ENCODE results near the gene GCSH.

The GCSH gene

DNA sequence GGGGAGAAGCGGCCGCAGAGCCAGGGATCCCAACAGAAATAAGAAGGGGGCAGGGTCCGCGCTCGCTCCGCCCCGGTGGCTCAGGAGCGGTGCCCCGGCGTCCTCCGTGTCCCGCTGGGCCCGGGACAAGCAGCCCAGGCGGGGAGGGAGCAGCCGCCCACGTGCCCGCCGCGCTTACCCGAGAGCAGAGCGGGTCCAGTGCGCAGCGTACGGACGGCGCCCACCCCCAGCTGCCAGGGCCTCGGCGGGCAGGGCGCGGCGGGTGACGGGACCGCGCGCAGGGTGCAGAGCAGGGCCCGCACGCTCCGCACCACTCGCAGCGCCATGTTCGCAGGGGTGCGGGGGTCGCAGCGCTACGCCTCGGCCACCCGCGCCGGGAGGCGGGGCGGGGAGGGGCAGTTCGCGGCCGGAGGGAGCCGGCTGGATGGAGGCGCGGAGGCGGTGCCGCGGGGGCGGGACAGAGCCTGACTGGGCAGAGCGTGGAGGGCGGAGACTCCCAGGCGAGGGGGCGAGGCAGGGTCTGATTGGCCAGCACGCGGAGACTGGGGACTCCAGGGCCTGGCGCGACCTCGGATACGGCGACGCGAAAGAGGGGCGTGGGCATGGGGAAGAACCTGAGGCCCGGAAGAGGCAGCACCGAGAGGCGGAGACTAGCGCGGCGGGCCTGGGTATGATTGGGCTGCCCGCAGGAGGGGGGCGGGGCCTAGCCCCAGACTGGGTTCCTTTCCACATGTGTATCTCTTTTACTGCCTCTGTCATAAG is at the start of gene GCSH:
Gene GCSH (minus strand): TSS at position 443 of the 762 bp plus-strand sequence. CDS start 117 bp downstream, at position 326.
- Histone ChIP-seq H3K27me3 (ENCODE audit: control insufficient read depth in 1 of 2, insufficient read depth in 2 of 2, low read length in 2 of 2) (no peaks in the 10 kb centered on the region), H3K4me3 (ENCODE audit: low read depth in 1 of 2, low read length in 2 of 2) (peak within 1 kb of the TSS; percentile 63 to 65), H3K9ac (ENCODE audit: low read length) (no peak within 1 kb of the TSS), H3K9me3 (ENCODE audit: low read length) (no peaks in the 10 kb centered on the region), H3K27ac (ENCODE audit: low read depth, low read length) (peak within 1 kb of the TSS; percentile 73), H3K4me1 (ENCODE audit: insufficient read depth, low read length) (peaks cover 8% of the 10 kb centered on the region), H3K36me3 (ENCODE audit: insufficient read depth, low read length) (no peaks in the 10 kb centered on the region)

GRCh38 chr16:81143921-81144471 is 47.8 kb upstream of the GCSH start:
- Histone ChIP-seq H3K27me3 (ENCODE audit: control insufficient read depth in 1 of 2, insufficient read depth in 2 of 2, low read length in 2 of 2) (no peaks in the 10 kb centered on the region), H3K27ac (ENCODE audit: low read depth, low read length) (no peak overlapping the region), H3K4me1 (ENCODE audit: insufficient read depth, low read length) (no peaks in the 10 kb centered on the region), H3K4me3 (ENCODE audit: low read depth in 1 of 2, low read length in 2 of 2) (no peak overlapping the region), H3K9ac (ENCODE audit: low read length) (no peak overlapping the region), H3K36me3 (ENCODE audit: insufficient read depth, low read length) (no peaks in the 10 kb centered on the region), H3K9me3 (ENCODE audit: low read length) (no peaks in the 10 kb centered on the region)

- no peak overlapping the region for H3K27ac ChIP-seq (ENCODE audit: low read depth, low read length)
- no peaks in the 10 kb centered on the region for H3K36me3 ChIP-seq (ENCODE audit: insufficient read depth, low read length)
- H3K4me1 ChIP-seq (ENCODE audit: insufficient read depth, low read length): no peaks in the 10 kb centered on the region
- no peak overlapping the region for H3K9ac ChIP-seq (ENCODE audit: low read length)
- no peaks in the 10 kb centered on the region for H3K9me3 ChIP-seq (ENCODE audit: low read length)
- H3K27me3 ChIP-seq (ENCODE audit: control insufficient read depth in 1 of 2, insufficient read depth in 2 of 2, low read length in 2 of 2): no peaks in the 10 kb centered on the region
- H3K4me3 ChIP-seq (ENCODE audit: low read depth in 1 of 2, low read length in 2 of 2): no peak overlapping the region
Measured at GRCh38 chr16:81142864-81143263, 46.7 kb upstream of the GCSH start.

GRCh38 chr16:81140930-81141780 is 45.0 kb upstream of the GCSH start:
- Histone ChIP-seq H3K9me3 (ENCODE audit: low read length) (no peaks in the 10 kb centered on the region), H3K4me3 (ENCODE audit: low read depth in 1 of 2, low read length in 2 of 2) (no peak overlapping the region), H3K9ac (ENCODE audit: low read length) (no peak overlapping the region), H3K4me1 (ENCODE audit: insufficient read depth, low read length) (peaks cover 5% of the 10 kb centered on the region), H3K27ac (ENCODE audit: low read depth, low read length) (no peak overlapping the region), H3K27me3 (ENCODE audit: control insufficient read depth in 1 of 2, insufficient read depth in 2 of 2, low read length in 2 of 2) (no peaks in the 10 kb centered on the region), H3K36me3 (ENCODE audit: insufficient read depth, low read length) (no peaks in the 10 kb centered on the region)

DNA sequence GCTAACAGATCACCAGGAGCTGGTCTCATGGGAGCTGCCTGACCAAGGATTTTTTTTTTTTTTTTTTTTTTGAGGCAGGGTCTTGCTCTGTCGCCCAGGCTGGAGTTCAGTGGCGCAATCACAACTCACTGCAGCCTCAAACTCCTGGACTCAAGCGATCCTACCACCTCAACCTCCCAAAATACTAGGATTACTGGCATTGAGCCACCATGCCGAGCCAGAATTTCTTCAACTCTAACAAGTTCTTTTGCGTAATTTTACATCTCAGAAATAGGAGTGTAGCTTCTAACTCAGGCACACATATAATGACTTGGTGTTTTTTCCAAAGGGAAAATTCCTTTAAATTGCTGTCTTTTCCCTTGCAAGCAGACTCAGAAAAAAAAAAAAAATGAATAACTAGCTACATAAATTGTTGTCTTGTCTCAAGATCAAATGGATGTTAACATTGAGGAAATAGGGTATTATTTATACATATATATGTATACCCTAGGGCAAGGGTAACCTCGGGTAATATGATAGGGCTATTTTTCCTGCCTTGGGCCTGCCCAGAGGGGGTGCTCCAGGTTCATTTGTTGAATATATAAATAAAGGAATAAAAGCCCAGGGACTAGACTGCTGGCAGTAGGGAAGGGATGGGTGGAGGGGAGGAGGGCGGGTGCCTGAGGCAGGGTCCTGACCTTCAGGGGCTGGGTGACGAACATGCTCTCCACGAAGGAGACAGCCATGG is 42.8 kb upstream of the GCSH start:
- no peak overlapping the region for H3K9ac ChIP-seq (ENCODE audit: low read length)
- no peaks in the 10 kb centered on the region for H3K27me3 ChIP-seq (ENCODE audit: control insufficient read depth in 1 of 2, insufficient read depth in 2 of 2, low read length in 2 of 2)
- H3K27ac ChIP-seq (ENCODE audit: low read depth, low read length): no peak overlapping the region
- H3K36me3 ChIP-seq (ENCODE audit: insufficient read depth, low read length): no peaks in the 10 kb centered on the region
- H3K4me3 ChIP-seq (ENCODE audit: low read depth in 1 of 2, low read length in 2 of 2): no peak overlapping the region
- no peaks in the 10 kb centered on the region for H3K9me3 ChIP-seq (ENCODE audit: low read length)
- peaks cover 5% of the 10 kb centered on the region for H3K4me1 ChIP-seq (ENCODE audit: insufficient read depth, low read length)

GRCh38 chr16:81137754-81138153 is 41.6 kb upstream of the GCSH start:
- Histone ChIP-seq H3K36me3 (ENCODE audit: insufficient read depth, low read length) (no peaks in the 10 kb centered on the region), H3K4me3 (ENCODE audit: low read depth in 1 of 2, low read length in 2 of 2) (no peak overlapping the region), H3K4me1 (ENCODE audit: insufficient read depth, low read length) (peaks cover 5% of the 10 kb centered on the region), H3K27ac (ENCODE audit: low read depth, low read length) (no peak overlapping the region), H3K27me3 (ENCODE audit: control insufficient read depth in 1 of 2, insufficient read depth in 2 of 2, low read length in 2 of 2) (no peaks in the 10 kb centered on the region), H3K9me3 (ENCODE audit: low read length) (no peaks in the 10 kb centered on the region), H3K9ac (ENCODE audit: low read length) (no peak overlapping the region)

DNA sequence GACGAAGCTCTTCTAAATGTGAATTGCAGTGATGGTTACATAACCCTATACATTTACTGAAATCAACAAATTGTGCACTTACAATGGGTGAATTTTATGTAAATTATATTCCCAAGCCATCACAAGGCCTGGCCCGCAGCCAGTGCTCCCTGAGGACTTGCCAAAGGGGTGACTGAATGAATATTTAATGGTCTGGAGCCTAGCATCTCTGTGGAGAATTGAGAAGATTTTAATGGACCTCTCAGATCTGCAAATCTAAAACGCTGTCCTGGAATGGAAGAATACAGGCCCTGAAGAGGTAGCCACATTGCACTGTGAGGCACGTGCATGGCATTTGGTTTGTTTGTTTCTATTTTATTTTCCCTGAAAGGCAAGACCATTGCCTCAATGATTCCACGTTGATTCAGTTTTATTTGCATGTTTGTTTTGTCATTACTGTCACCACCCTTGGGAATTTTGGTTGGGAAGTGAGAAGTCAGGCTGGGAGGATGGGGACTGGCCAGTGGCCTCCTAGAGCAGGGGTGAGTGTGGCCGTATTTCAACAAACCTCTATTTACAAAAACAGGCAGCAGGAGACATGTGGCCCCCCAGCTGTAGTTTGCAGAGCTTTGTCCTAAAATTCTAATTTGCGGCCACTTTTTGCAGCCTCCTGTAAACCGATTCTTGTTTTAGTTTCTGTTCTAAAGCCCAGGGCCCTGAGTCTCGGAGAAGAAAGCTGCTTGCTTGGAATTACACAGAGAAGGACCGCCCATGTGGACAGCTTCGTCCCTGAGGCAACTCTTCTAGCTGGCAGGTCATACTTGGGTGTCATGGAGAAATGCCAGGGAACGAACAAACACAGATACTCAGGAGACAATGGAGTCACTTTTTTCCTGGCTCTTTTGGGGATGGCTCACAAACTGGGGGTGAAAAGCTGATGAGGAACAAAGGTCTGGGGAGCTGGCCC is 40.5 kb upstream of the GCSH start:
- no peak overlapping the region for H3K4me3 ChIP-seq (ENCODE audit: low read depth in 1 of 2, low read length in 2 of 2)
- no peak overlapping the region for H3K27ac ChIP-seq (ENCODE audit: low read depth, low read length)
- H3K27me3 ChIP-seq (ENCODE audit: control insufficient read depth in 1 of 2, insufficient read depth in 2 of 2, low read length in 2 of 2): no peaks in the 10 kb centered on the region
- H3K9ac ChIP-seq (ENCODE audit: low read length): no peak overlapping the region
- H3K4me1 ChIP-seq (ENCODE audit: insufficient read depth, low read length): peaks cover 5% of the 10 kb centered on the region
- no peaks in the 10 kb centered on the region for H3K36me3 ChIP-seq (ENCODE audit: insufficient read depth, low read length)
- H3K9me3 ChIP-seq (ENCODE audit: low read length): no peaks in the 10 kb centered on the region

DNA sequence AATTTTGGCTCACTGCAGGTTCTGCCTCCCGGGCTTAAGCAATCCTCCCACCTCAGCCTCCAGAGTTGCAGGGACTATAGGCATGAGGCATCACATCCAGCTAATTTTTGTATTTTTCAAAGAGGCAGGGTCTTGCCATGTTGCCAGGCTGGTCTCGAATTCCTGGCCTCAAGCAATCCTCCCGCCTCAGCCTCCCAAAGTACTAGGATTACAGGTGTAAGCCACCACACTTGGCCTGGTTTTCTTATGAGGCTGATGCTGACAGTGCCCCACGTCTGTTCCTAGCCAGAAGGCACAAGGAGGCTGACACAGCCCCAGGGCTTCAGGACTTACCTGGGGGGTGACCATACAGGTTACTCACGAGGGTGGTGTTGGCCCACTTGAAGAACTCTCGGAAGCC is 33.9 kb upstream of the GCSH start:
- no peaks in the 10 kb centered on the region for H3K27me3 ChIP-seq (ENCODE audit: control insufficient read depth in 1 of 2, insufficient read depth in 2 of 2, low read length in 2 of 2)
- H3K9me3 ChIP-seq (ENCODE audit: low read length): no peaks in the 10 kb centered on the region
- H3K9ac ChIP-seq (ENCODE audit: low read length): no peak overlapping the region
- no peak overlapping the region for H3K27ac ChIP-seq (ENCODE audit: low read depth, low read length)
- H3K4me3 ChIP-seq (ENCODE audit: low read depth in 1 of 2, low read length in 2 of 2): no peak overlapping the region
- no peaks in the 10 kb centered on the region for H3K36me3 ChIP-seq (ENCODE audit: insufficient read depth, low read length)
- H3K4me1 ChIP-seq (ENCODE audit: insufficient read depth, low read length): no peaks in the 10 kb centered on the region

DNA sequence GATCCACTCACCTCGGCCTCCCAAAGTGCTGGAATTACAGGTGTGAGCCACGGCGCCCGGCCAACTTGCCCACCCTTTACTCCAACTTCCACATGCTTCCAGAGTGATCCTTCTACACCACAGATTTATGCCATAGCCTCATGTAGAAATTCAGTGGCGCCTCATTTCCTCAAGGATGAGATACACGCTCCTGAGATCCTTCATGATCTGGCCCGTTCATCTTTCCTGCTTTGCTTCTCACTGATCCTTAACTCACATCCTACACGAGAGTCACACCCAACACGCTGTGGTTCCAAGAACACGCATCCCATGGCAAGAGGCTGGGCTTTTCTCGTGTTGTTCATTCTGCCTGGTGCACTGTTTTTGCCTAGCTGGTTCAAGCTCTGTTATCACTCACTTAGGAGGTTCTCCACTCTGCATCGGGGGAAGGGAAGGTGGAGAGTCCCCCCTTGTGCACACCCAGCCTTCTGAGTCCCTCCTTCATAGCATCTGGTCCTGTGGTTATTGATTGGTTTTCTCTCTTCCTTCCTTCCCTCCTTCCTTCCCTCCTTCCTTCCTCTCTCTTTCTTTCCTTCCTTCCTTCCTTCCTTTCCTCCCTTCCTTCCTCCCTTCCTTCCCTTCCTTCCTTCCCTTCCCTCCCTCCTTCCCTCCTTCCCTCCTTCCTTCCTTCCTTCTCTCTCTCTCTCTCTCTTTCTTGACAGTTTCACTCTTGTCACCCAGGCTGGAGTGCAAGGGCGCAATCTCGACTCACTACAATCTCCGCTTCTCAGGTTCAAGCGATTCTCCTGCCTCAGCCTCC is 32.7 kb upstream of the GCSH start:
- Histone ChIP-seq H3K4me3 (ENCODE audit: low read depth in 1 of 2, low read length in 2 of 2) (no peak overlapping the region), H3K27ac (ENCODE audit: low read depth, low read length) (no peak overlapping the region), H3K9ac (ENCODE audit: low read length) (no peak overlapping the region), H3K27me3 (ENCODE audit: control insufficient read depth in 1 of 2, insufficient read depth in 2 of 2, low read length in 2 of 2) (no peaks in the 10 kb centered on the region), H3K9me3 (ENCODE audit: low read length) (no peaks in the 10 kb centered on the region), H3K36me3 (ENCODE audit: insufficient read depth, low read length) (no peaks in the 10 kb centered on the region), H3K4me1 (ENCODE audit: insufficient read depth, low read length) (no peaks in the 10 kb centered on the region)

- Histone ChIP-seq H3K4me3 (ENCODE audit: low read depth in 1 of 2, low read length in 2 of 2) (no peak overlapping the region), H3K27ac (ENCODE audit: low read depth, low read length) (no peak overlapping the region), H3K27me3 (ENCODE audit: control insufficient read depth in 1 of 2, insufficient read depth in 2 of 2, low read length in 2 of 2) (no peaks in the 10 kb centered on the region), H3K36me3 (ENCODE audit: insufficient read depth, low read length) (no peaks in the 10 kb centered on the region), H3K9ac (ENCODE audit: low read length) (no peak overlapping the region), H3K4me1 (ENCODE audit: insufficient read depth, low read length) (no peaks in the 10 kb centered on the region), H3K9me3 (ENCODE audit: low read length) (no peaks in the 10 kb centered on the region)
Measured at GRCh38 chr16:81127051-81127450, 30.9 kb upstream of the GCSH start.

Data from muscle layer of colon (tissue), 2 donors.